ENCODE data around the gene HDGFL2.

The HDGFL2 gene

GRCh38 chr19:4499318-4499717 lies 27.2 kb downstream of the HDGFL2 start:
- no peak for DNase-seq (ENCODE audit: low read depth in 2 of 2)

GRCh38 chr19:4499855-4500254 lies 27.8 kb downstream of the HDGFL2 start:
- DNase-seq (ENCODE audit: low read depth in 2 of 2) = no peak

- no peak for DNase-seq (ENCODE audit: low read depth in 2 of 2)
Measured at GRCh38 chr19:4500841-4501591, 28.9 kb downstream of the HDGFL2 start.

- no peak for DNase-seq (ENCODE audit: low read depth in 2 of 2)
Measured at GRCh38 chr19:4501691-4502090, 29.6 kb downstream of the HDGFL2 start.

- no peak for DNase-seq (ENCODE audit: low read depth in 2 of 2)
Measured at GRCh38 chr19:4502282-4503131, 30.4 kb downstream of the HDGFL2 start.

- no peak for DNase-seq (ENCODE audit: low read depth in 2 of 2)
Measured at GRCh38 chr19:4503132-4503824, 31.2 kb downstream of the HDGFL2 start.

GRCh38 chr19:4503825-4504170 lies 31.7 kb downstream of the HDGFL2 start:
- no peak for DNase-seq (ENCODE audit: low read depth in 2 of 2)

- no peak for DNase-seq (ENCODE audit: low read depth in 2 of 2)
Measured at GRCh38 chr19:4504297-4504701, 32.2 kb downstream of the HDGFL2 start.

GRCh38 chr19:4504891-4505569 lies 32.9 kb downstream of the HDGFL2 start:
- no peak for DNase-seq (ENCODE audit: low read depth in 2 of 2)

GRCh38 chr19:4505570-4506448 lies 33.7 kb downstream of the HDGFL2 start:
- no peak for DNase-seq (ENCODE audit: low read depth in 2 of 2)

GRCh38 chr19:4506449-4507149 lies 34.5 kb downstream of the HDGFL2 start:
- DNase-seq (ENCODE audit: low read depth in 2 of 2) = no peak

GRCh38 chr19:4507150-4507452 lies 35.0 kb downstream of the HDGFL2 start:
- DNase-seq (ENCODE audit: low read depth in 2 of 2) = no peak

GRCh38 chr19:4507804-4508203 lies 35.7 kb downstream of the HDGFL2 start:
- no peak for DNase-seq (ENCODE audit: low read depth in 2 of 2)

GRCh38 chr19:4508698-4509097 lies 36.6 kb downstream of the HDGFL2 start:
- DNase-seq (ENCODE audit: low read depth in 2 of 2) = no peak

- DNase-seq (ENCODE audit: low read depth in 2 of 2) = no peak
Measured at GRCh38 chr19:4510435-4511255, 38.5 kb downstream of the HDGFL2 start.

- no peak for DNase-seq (ENCODE audit: low read depth in 2 of 2)
Measured at GRCh38 chr19:4511300-4512054, 39.4 kb downstream of the HDGFL2 start.

GRCh38 chr19:4512070-4512469 lies 40.0 kb downstream of the HDGFL2 start:
- DNase-seq (ENCODE audit: low read depth in 2 of 2) = no peak

GRCh38 chr19:4513248-4513647 lies 41.2 kb downstream of the HDGFL2 start:
- no peak for DNase-seq (ENCODE audit: low read depth in 2 of 2)

GRCh38 chr19:4515732-4516131 lies 43.6 kb downstream of the HDGFL2 start:
- DNase-seq (ENCODE audit: low read depth in 2 of 2) = no peak
